H1 (cell line): ENCODE data around the gene HIVEP3. TPM values are rescaled to one million over a fixed set of nuclear protein-coding genes. Genes with fewer than 3 reads are reported as not detected.

Experiments used
- BCL11A ChIP-seq, 2 experiments: IDR thresholded peaks; one replicate each; pipeline ENCODE4 v1.6.1; 2011; ENCODE audit warnings: low read depth in 2 of 2, low read length in 2 of 2, mild to moderate bottlenecking in 2 of 2
- GABPA ChIP-seq: IDR thresholded peaks from 2 replicates; pipeline ENCODE4 v1.6.1; 2011; ENCODE audit warnings: mild to moderate bottlenecking, low read length, moderate library complexity, borderline replicate concordance; ENCODE audit not compliant: insufficient read depth
- RFX5 ChIP-seq: IDR thresholded peaks from 2 replicates; pipeline ENCODE4 v1.6.1; 2011; ENCODE audit warnings: low read depth, low read length, improper control_type of control experiment, borderline replicate concordance
- SAP30 ChIP-seq: fragments of 300-600 bp; sonication (generic); IDR thresholded peaks from 2 replicates; pipeline ENCODE4 v1.7.1; 2012; ENCODE audit warnings: low read length, moderate library complexity, mild to moderate bottlenecking, inconsistent platforms; ENCODE audit not compliant: insufficient read depth, insufficient replicate concordance
- polyA plus RNA-seq, 7 experiments: library from polyadenylated mRNA; depleted of rRNA in 3 of 7; stranded (reverse) in 5 of 7; unstranded in 2 of 7; fragments of >200 nt in 5 of 7; fragments of 200-250 nt in 2 of 7; gene quantifications; 1 replicate in 5 of 7; 2 replicates in 1 of 7; 4 replicates in 1 of 7; pipeline versions ENCODE4 v1.2.1 to v1.2.3, GENCODE V29; 2011 to 2013; ENCODE audit warnings: missing spikeins in 2 of 7, mixed read lengths in 2 of 7
- total RNA-seq: library from RNA; stranded (reverse); fragmentation: NEBNext Ultra II Directional; extraction: Animal tissue kit (Norgen Biotek cat#: 25700); gene quantifications from 2 replicates; pipeline ENCODE4 v1.2.1, GENCODE V29; 2021

HIVEP3 gene
- total and polyA plus RNA-seq, 2 of the 8 experiments (the other 6 are each of a cell fraction or from before 2014, with no cell fraction given): 0.24 to 0.69 TPM

- TF ChIP-seq SAP30: no peak
- no peak for TF ChIP-seq RFX5
- no peak for TF ChIP-seq GABPA
- no peak for TF ChIP-seq BCL11A (IDR thresholded peaks at IDR 0.05; ENCODE audit: low read depth in 2 of 2, low read length in 2 of 2)
- TF ChIP-seq, all 59 proteins: peak for 0
These were observed 244.9 kb downstream of the HIVEP3 start (continued) for GRCh38 chr1:41673806-41674205.
